HEK293 (cell line): ENCODE data around the gene DHPS.

Experiments
- BCL6B ChIP-seq: fragments of 450-650 bp; formaldehyde crosslinking; IDR thresholded peaks from 2 replicates; pipeline ENCODE4 v1.5.1; 2017; ENCODE audit warnings: missing biosample characterization, missing genetic modification characterization
- HOXD13 ChIP-seq: sonication (generic); formaldehyde crosslinking; IDR thresholded peaks from 2 replicates; pipeline ENCODE4 v1.8.0; 2022; ENCODE audit warnings: missing genetic modification reagents, borderline replicate concordance
- KLF9 ChIP-seq: fragments of 450-650 bp; formaldehyde crosslinking; IDR thresholded peaks from 2 replicates; pipeline ENCODE4 v1.5.1; 2016; ENCODE audit warnings: missing biosample characterization, missing genetic modification characterization, low read depth
- MEIS1 ChIP-seq: sonication (generic); formaldehyde crosslinking; IDR thresholded peaks from 2 replicates; pipeline ENCODE4 v1.8.1; 2022; ENCODE audit warnings: missing genetic modification reagents, mild to moderate bottlenecking, borderline replicate concordance
- RBAK ChIP-seq: fragments of 450-650 bp; formaldehyde crosslinking; IDR thresholded peaks from 2 replicates; pipeline ENCODE4 v1.5.1; 2016; ENCODE audit warnings: missing biosample characterization, missing genetic modification characterization
- REPIN1 ChIP-seq: fragments of 450-650 bp; formaldehyde crosslinking; IDR thresholded peaks from 2 replicates; pipeline ENCODE4 v1.5.1; 2017; ENCODE audit warnings: missing biosample characterization, missing genetic modification characterization, low read depth
- SCRT1 ChIP-seq: fragments of 450-650 bp; formaldehyde crosslinking; IDR thresholded peaks from 2 replicates; pipeline ENCODE4 v1.5.1; 2016; ENCODE audit warnings: missing biosample characterization, missing genetic modification characterization, borderline replicate concordance
- ZFP37 ChIP-seq: fragments of 450-650 bp; formaldehyde crosslinking; IDR thresholded peaks from 2 replicates; pipeline ENCODE4 v1.5.1; 2016; ENCODE audit warnings: missing biosample characterization, missing genetic modification characterization
- ZNF114 ChIP-seq: fragments of 450-650 bp; formaldehyde crosslinking; IDR thresholded peaks from 2 replicates; pipeline ENCODE4 v1.5.0; 2017; ENCODE audit warnings: missing biosample characterization, missing genetic modification characterization
- ZNF169 ChIP-seq: fragments of 450-650 bp; formaldehyde crosslinking; IDR thresholded peaks from 2 replicates; pipeline ENCODE4 v1.5.1; 2016; ENCODE audit warnings: missing biosample characterization, missing genetic modification characterization
- ZNF18 ChIP-seq: fragments of 450-650 bp; formaldehyde crosslinking; IDR thresholded peaks from 2 replicates; pipeline ENCODE4 v1.5.1; 2016; ENCODE audit warnings: missing biosample characterization, missing genetic modification characterization
- ZNF221 ChIP-seq: fragments of 450-650 bp; formaldehyde crosslinking; IDR thresholded peaks from 2 replicates; pipeline ENCODE4 v1.5.1; 2017; ENCODE audit warnings: missing biosample characterization, missing genetic modification characterization, borderline replicate concordance
- ZNF223 ChIP-seq: fragments of 450-650 bp; formaldehyde crosslinking; IDR thresholded peaks from 2 replicates; pipeline ENCODE4 v1.5.1; 2016; ENCODE audit warnings: missing biosample characterization, missing genetic modification characterization
- ZNF248 ChIP-seq: fragments of 450-650 bp; formaldehyde crosslinking; IDR thresholded peaks from 2 replicates; pipeline ENCODE4 v1.5.1; 2017; ENCODE audit warnings: missing biosample characterization, missing genetic modification characterization
- ZNF280D ChIP-seq: fragments of 450-650 bp; formaldehyde crosslinking; IDR thresholded peaks from 2 replicates; pipeline ENCODE4 v1.5.1; 2016; ENCODE audit warnings: missing biosample characterization, missing genetic modification characterization
- ZNF292 ChIP-seq: fragments of 450-650 bp; formaldehyde crosslinking; IDR thresholded peaks from 2 replicates; pipeline ENCODE4 v1.5.1; 2016; ENCODE audit warnings: low read depth, missing biosample characterization, missing genetic modification characterization, borderline replicate concordance
- ZNF350 ChIP-seq: fragments of 450-650 bp; formaldehyde crosslinking; IDR thresholded peaks from 2 replicates; pipeline ENCODE4 v1.5.0; 2017; ENCODE audit warnings: missing biosample characterization, mild to moderate bottlenecking, missing genetic modification characterization
- ZNF37A ChIP-seq: fragments of 450-650 bp; IDR thresholded peaks from 2 replicates; pipeline ENCODE4 v1.5.1; 2018; ENCODE audit warnings: missing biosample characterization, missing genetic modification characterization
- ZNF514 ChIP-seq: fragments of 450-650 bp; formaldehyde crosslinking; IDR thresholded peaks from 2 replicates; pipeline ENCODE4 v1.5.1; 2016; ENCODE audit warnings: missing biosample characterization, missing genetic modification characterization
- ZNF544 ChIP-seq: fragments of 450-650 bp; formaldehyde crosslinking; IDR thresholded peaks from 2 replicates; pipeline ENCODE4 v1.5.0; 2017; ENCODE audit warnings: missing biosample characterization, missing genetic modification characterization
- ZNF555 ChIP-seq: fragments of 450-650 bp; formaldehyde crosslinking; conservative IDR thresholded peaks from 2 replicates; pipeline ENCODE4 v1.5.1; 2017; ENCODE audit warnings: missing biosample characterization, mild to moderate bottlenecking, missing genetic modification characterization, inconsistent platforms
- ZNF571 ChIP-seq: fragments of 450-650 bp; formaldehyde crosslinking; IDR thresholded peaks from 2 replicates; pipeline ENCODE4 v1.5.0; 2017; ENCODE audit warnings: missing biosample characterization, missing genetic modification characterization
- ZNF600 ChIP-seq: fragments of 450-650 bp; formaldehyde crosslinking; IDR thresholded peaks from 2 replicates; pipeline ENCODE4 v1.5.1; 2016; ENCODE audit warnings: missing biosample characterization, missing genetic modification characterization
- ZNF621 ChIP-seq: fragments of 450-650 bp; formaldehyde crosslinking; IDR thresholded peaks from 2 replicates; pipeline ENCODE4 v1.5.1; 2017; ENCODE audit warnings: missing biosample characterization, missing genetic modification characterization
- ZNF623 ChIP-seq: fragments of 450-650 bp; formaldehyde crosslinking; IDR thresholded peaks from 2 replicates; pipeline ENCODE4 v1.5.1; 2016; ENCODE audit warnings: missing biosample characterization, missing genetic modification characterization
- ZNF626 ChIP-seq: fragments of 450-650 bp; sonication (Bioruptor Pico); formaldehyde crosslinking; IDR thresholded peaks from 2 replicates; pipeline ENCODE4 v1.5.1; 2018; ENCODE audit warnings: missing biosample characterization, missing genetic modification characterization, inconsistent platforms
- ZNF670 ChIP-seq: fragments of 450-650 bp; formaldehyde crosslinking; IDR thresholded peaks from 2 replicates; pipeline ENCODE4 v1.5.1; 2016; ENCODE audit warnings: missing biosample characterization, missing genetic modification characterization, low read depth
- ZNF76 ChIP-seq: fragments of 450-650 bp; formaldehyde crosslinking; IDR thresholded peaks from 2 replicates; pipeline ENCODE4; 2016; ENCODE audit warnings: low read depth, missing biosample characterization, missing genetic modification characterization, borderline replicate concordance
- TF ChIP-seq, protein P1 (sequence below): fragments of 450-650 bp; formaldehyde crosslinking; IDR thresholded peaks from 2 replicates; pipeline ENCODE4 v1.5.1; 2016; ENCODE audit warnings: missing biosample characterization, missing genetic modification characterization
- TF ChIP-seq, protein P2 (sequence below): fragments of 450-650 bp; formaldehyde crosslinking; IDR thresholded peaks from 2 replicates; pipeline ENCODE4 v1.5.1; 2017; ENCODE audit warnings: missing biosample characterization, missing genetic modification characterization

The DHPS gene

GRCh38 chr19:12696366-12697335, 15.0 kb upstream of the DHPS start, which contains the start of gene FBXW9 (continued):
- TF ChIP-seq ZNF670 (tag by site-specific recombination) (no peak), ZNF292 (tag by site-specific recombination) (no peak), ZNF350 (no peak), ZNF76 (tag by site-specific recombination) (peak; percentile 48; the same call in 1 of the 2 replicates), ZNF544 (tag by site-specific recombination) (no peak), BCL6B (tag by site-specific recombination) (0 out of 2 replicates have a peak, but pooled peaks have one; percentile 49), SCRT1 (no peak), ZNF621 (no peak), ZNF248 (tag by site-specific recombination) (no peak), ZNF280D (tag by site-specific recombination) (no peak), ZNF555 (tag by site-specific recombination) (no peak), ZNF626 (tag by site-specific recombination) (no peak), ZNF571 (tag by site-specific recombination) (no peak), ZNF514 (tag by site-specific recombination) (no peak), ZNF114 (tag by site-specific recombination) (no peak), MEIS1 (CRISPR knock-in tag) (no peak), HOXD13 (CRISPR knock-in tag) (no peak), ZFP37 (tag by site-specific recombination) (peak; percentile 68), ZNF223 (tag by site-specific recombination) (no peak), RBAK (tag by site-specific recombination) (no peak), ZNF623 (tag by site-specific recombination) (no peak), ZNF169 (no peak), REPIN1 (tag by site-specific recombination) (no peak), ZNF18 (tag by site-specific recombination) (no peak), ZNF221 (tag by site-specific recombination) (no peak), KLF9 (tag by site-specific recombination) (peak; percentile 67; the same call in 1 of the 2 replicates), ZNF600 (peak; percentile 91), ZNF37A (no peak)
- TF ChIP-seq, protein P1, sequence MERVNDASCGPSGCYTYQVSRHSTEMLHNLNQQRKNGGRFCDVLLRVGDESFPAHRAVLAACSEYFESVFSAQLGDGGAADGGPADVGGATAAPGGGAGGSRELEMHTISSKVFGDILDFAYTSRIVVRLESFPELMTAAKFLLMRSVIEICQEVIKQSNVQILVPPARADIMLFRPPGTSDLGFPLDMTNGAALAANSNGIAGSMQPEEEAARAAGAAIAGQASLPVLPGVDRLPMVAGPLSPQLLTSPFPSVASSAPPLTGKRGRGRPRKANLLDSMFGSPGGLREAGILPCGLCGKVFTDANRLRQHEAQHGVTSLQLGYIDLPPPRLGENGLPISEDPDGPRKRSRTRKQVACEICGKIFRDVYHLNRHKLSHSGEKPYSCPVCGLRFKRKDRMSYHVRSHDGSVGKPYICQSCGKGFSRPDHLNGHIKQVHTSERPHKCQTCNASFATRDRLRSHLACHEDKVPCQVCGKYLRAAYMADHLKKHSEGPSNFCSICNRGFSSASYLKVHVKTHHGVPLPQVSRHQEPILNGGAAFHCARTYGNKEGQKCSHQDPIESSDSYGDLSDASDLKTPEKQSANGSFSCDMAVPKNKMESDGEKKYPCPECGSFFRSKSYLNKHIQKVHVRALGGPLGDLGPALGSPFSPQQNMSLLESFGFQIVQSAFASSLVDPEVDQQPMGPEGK: 0 out of 2 replicates have a peak, but pooled peaks have one; percentile 38
- TF ChIP-seq, protein P2, sequence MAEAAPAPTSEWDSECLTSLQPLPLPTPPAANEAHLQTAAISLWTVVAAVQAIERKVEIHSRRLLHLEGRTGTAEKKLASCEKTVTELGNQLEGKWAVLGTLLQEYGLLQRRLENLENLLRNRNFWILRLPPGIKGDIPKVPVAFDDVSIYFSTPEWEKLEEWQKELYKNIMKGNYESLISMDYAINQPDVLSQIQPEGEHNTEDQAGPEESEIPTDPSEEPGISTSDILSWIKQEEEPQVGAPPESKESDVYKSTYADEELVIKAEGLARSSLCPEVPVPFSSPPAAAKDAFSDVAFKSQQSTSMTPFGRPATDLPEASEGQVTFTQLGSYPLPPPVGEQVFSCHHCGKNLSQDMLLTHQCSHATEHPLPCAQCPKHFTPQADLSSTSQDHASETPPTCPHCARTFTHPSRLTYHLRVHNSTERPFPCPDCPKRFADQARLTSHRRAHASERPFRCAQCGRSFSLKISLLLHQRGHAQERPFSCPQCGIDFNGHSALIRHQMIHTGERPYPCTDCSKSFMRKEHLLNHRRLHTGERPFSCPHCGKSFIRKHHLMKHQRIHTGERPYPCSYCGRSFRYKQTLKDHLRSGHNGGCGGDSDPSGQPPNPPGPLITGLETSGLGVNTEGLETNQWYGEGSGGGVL (tag by site-specific recombination): no peak
